ENCODE data around the gene LPP.

DNA sequence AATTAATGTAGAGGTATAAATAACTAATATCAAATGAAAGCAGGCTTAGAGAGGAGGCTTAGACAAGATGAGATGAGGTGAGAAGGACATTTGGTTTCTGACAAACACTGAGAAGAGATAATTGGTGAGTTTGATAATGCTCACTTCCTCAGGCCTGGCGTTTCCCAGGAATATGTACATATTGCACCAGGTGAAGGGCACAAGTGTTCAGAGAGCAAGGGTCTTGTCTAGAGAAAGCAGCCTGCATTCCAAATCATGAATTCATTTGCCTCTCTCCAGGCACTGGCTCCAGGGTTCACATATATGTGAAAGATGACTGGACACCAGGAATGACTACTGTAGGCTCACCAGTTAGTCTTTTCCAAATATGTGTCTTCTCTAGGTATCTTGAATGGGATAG lies 48.0 kb upstream of the LPP start:
- TF ChIP-seq PKNOX1 (IDR thresholded peaks at IDR 0.05) (no peak), FOXM1 (IDR thresholded peaks at IDR 0.05; ENCODE audit: borderline replicate concordance) (no peak), SP1 (IDR thresholded peaks at IDR 0.05) (no peak), FOXK2 (IDR thresholded peaks at IDR 0.05) (no peak), ZNF384 (IDR thresholded peaks at IDR 0.05) (no peak), NFRKB (IDR thresholded peaks at IDR 0.05) (no peak), ELF4 (IDR thresholded peaks at IDR 0.05) (no peak)
